H9 (cell line): ENCODE results near the gene NVL. TPM values are rescaled to one million over a fixed set of nuclear protein-coding genes. Genes with fewer than 3 reads are reported as not detected.

Source experiments
- DNase-seq: peaks from one replicate; pipeline ENCODE4 v3.0.0-alpha.2; 2017
- H2AFZ ChIP-seq: one replicate; pipeline ENCODE4 v1.6.1; 2013; ENCODE audit warnings: mild to moderate bottlenecking, low read length, control low read depth, moderate library complexity
- H2AK5ac ChIP-seq: 2 replicates; pipeline ENCODE4 v1.6.1; 2013; ENCODE audit warnings: low read length, control low read depth, mixed read lengths; ENCODE audit not compliant: insufficient read length
- H2BK120ac ChIP-seq: one replicate; pipeline ENCODE4 v1.6.1; 2013; ENCODE audit warnings: low read depth, mild to moderate bottlenecking, low read length, control low read depth, inconsistent platforms; ENCODE audit not compliant: poor library complexity, severe bottlenecking
- H2BK12ac ChIP-seq: 2 replicates; pipeline ENCODE4 v1.6.1; 2013; ENCODE audit warnings: low read length, control low read depth, mixed read lengths, low read depth; ENCODE audit not compliant: insufficient read length
- H2BK15ac ChIP-seq: 2 replicates; pipeline ENCODE4 v1.6.1; 2013; ENCODE audit warnings: low read depth, low read length, control low read depth
- H2BK20ac ChIP-seq: one replicate; pipeline ENCODE4 v1.6.1; 2013; ENCODE audit warnings: low read depth, mild to moderate bottlenecking, low read length, control low read depth, inconsistent platforms; ENCODE audit not compliant: poor library complexity, severe bottlenecking
- H2BK5ac ChIP-seq: 2 replicates; pipeline ENCODE4 v1.6.1; 2013; ENCODE audit warnings: low read length, control low read depth, mixed read lengths; ENCODE audit not compliant: insufficient read length
- H3K14ac ChIP-seq: 2 replicates; pipeline ENCODE4 v1.6.1; 2013; ENCODE audit warnings: low read length, control low read depth; ENCODE audit not compliant: insufficient read depth
- H3K18ac ChIP-seq: 2 replicates; pipeline ENCODE4 v1.6.1; 2013; ENCODE audit warnings: low read depth, mild to moderate bottlenecking, mixed read lengths, low read length, control low read depth; ENCODE audit not compliant: insufficient read length
- H3K23ac ChIP-seq: 2 replicates; pipeline ENCODE4 v1.6.1; 2013; ENCODE audit warnings: low read length, control low read depth, mixed read lengths, low read depth; ENCODE audit not compliant: insufficient read length
- H3K23me2 ChIP-seq: 2 replicates; pipeline ENCODE4 v1.6.1; 2013; ENCODE audit warnings: low read depth, mild to moderate bottlenecking, mixed read lengths, low read length, control low read depth; ENCODE audit not compliant: insufficient read length, poor library complexity, severe bottlenecking
- H3K27ac ChIP-seq: 2 replicates; pipeline ENCODE4 v1.5.1; 2013; ENCODE audit warnings: low read length, control low read depth, mixed read lengths, low read depth; ENCODE audit not compliant: insufficient read length
- H3K27me3 ChIP-seq: 2 replicates; pipeline ENCODE4 v1.6.1; 2013; ENCODE audit warnings: low read length, control low read depth, inconsistent platforms; ENCODE audit not compliant: insufficient read depth
- H3K4ac ChIP-seq: 2 replicates; pipeline ENCODE4 v1.6.1; 2013; ENCODE audit warnings: low read depth, mild to moderate bottlenecking, control low read depth, inconsistent platforms, low read length, moderate library complexity
- H3K4me1 ChIP-seq: 2 replicates; pipeline ENCODE4 v1.6.1; 2013; ENCODE audit warnings: low read length, control low read depth, inconsistent platforms; ENCODE audit not compliant: insufficient read depth
- H3K4me2 ChIP-seq: 2 replicates; pipeline ENCODE4 v1.6.1; 2013; ENCODE audit warnings: low read length, control low read depth, mixed read lengths; ENCODE audit not compliant: insufficient read length, insufficient read depth
- H3K56ac ChIP-seq: 2 replicates; pipeline ENCODE4 v1.6.1; 2013; ENCODE audit warnings: low read depth, mild to moderate bottlenecking, mixed read lengths, low read length, control low read depth; ENCODE audit not compliant: insufficient read length
- H3K79me1 ChIP-seq: 2 replicates; pipeline ENCODE4 v1.6.1; 2013; ENCODE audit warnings: low read depth, mild to moderate bottlenecking, moderate library complexity, low read length, control low read depth, inconsistent platforms; ENCODE audit not compliant: insufficient read depth, poor library complexity, severe bottlenecking
- H3K79me2 ChIP-seq: 2 replicates; pipeline ENCODE4 v1.6.1; 2013; ENCODE audit warnings: low read length, control low read depth, inconsistent platforms; ENCODE audit not compliant: insufficient read depth
- H3K9ac ChIP-seq: 2 replicates; pipeline ENCODE4 v1.6.1; 2013; ENCODE audit warnings: low read length, control low read depth, mixed read lengths; ENCODE audit not compliant: insufficient read length; ENCODE audit errors: extremely low read depth
- H3K9me3 ChIP-seq: one replicate; pipeline ENCODE4 v1.6.1; 2013; ENCODE audit warnings: low read depth, low read length, inconsistent platforms; ENCODE audit not compliant: control insufficient read depth
- H3T11ph ChIP-seq: one replicate; pipeline ENCODE4 v1.6.1; 2013; ENCODE audit warnings: mild to moderate bottlenecking, low read length, control low read depth, inconsistent platforms
- H4K20me1 ChIP-seq: one replicate; pipeline ENCODE4 v1.6.1; 2013; ENCODE audit not compliant: control insufficient read depth, insufficient read length, insufficient read depth
- H4K5ac ChIP-seq: 2 replicates; pipeline ENCODE4 v1.6.1; 2013; ENCODE audit warnings: low read depth, mild to moderate bottlenecking, mixed read lengths, low read length, control low read depth; ENCODE audit not compliant: insufficient read length
- H4K8ac ChIP-seq: replicated peaks from 2 replicates; pipeline ENCODE4 v1.6.1; 2013; ENCODE audit warnings: low read length, control low read depth, mixed read lengths, low read depth; ENCODE audit not compliant: insufficient read length
- H4K91ac ChIP-seq: 2 replicates; pipeline ENCODE4 v1.6.1; 2013; ENCODE audit warnings: low read depth, mild to moderate bottlenecking, moderate library complexity, mixed read lengths, low read length, control low read depth; ENCODE audit not compliant: insufficient read length
- H3K27ac Mint-ChIP-seq, 3 experiments: 2 replicates in 2 of 3; 3 replicates in 1 of 3; pipeline ENCODE4 v1.8.0; 2020 to 2021; ENCODE audit warnings: mixed read lengths in 3 of 3, mild to moderate bottlenecking in 1 of 3, moderate library complexity in 1 of 3
- H3K27me3 Mint-ChIP-seq: 2 replicates; pipeline ENCODE4 v1.8.0; 2021; ENCODE audit warnings: low read depth, mild to moderate bottlenecking, moderate library complexity, mixed read lengths
- H3K36me3 Mint-ChIP-seq, 3 experiments: 2 replicates in 2 of 3; 3 replicates in 1 of 3; pipeline ENCODE4 v1.8.0; 2020 to 2021; ENCODE audit warnings: low read depth in 3 of 3, mixed read lengths in 3 of 3; ENCODE audit not compliant: insufficient read depth in 1 of 3
- H3K4me1 Mint-ChIP-seq, 2 experiments: 2 replicates each; pipeline ENCODE4 v1.8.0; 2020; ENCODE audit warnings: mixed read lengths in 2 of 2
- H3K4me3 Mint-ChIP-seq, 2 experiments: 2 replicates in 1 of 2; 3 replicates in 1 of 2; pipeline ENCODE4 v1.8.0; 2020 to 2021; ENCODE audit warnings: mild to moderate bottlenecking in 2 of 2, mixed read lengths in 2 of 2, moderate library complexity in 1 of 2
- H3K9me3 Mint-ChIP-seq, 2 experiments: 2 replicates in 1 of 2; 3 replicates in 1 of 2; pipeline ENCODE4 v1.8.0; 2020; ENCODE audit warnings: mild to moderate bottlenecking in 2 of 2, mixed read lengths in 2 of 2, moderate library complexity in 1 of 2
- WGBS: extraction: QIAGEN DNeasy Blood & Tissue Kit; methylation state at CpG from one replicate; pipeline ENCODE4 v1.1.7; 2013; ENCODE audit warnings: missing lambda C conversion rate, low lambda C conversion rate, mixed read lengths; ENCODE audit not compliant: insufficient read length; ENCODE audit errors: extremely low coverage; 5-methylcytosine and 5-hydroxymethylcytosine counted together
- total RNA-seq: library from RNA; stranded (reverse); gene quantifications from 2 replicates; pipeline ENCODE4 v1.2.1, GENCODE V29; 2021
- TF ChIP-seq, protein P1 (sequence below): fragments of 200-600 bp; sonication (generic); conservative IDR thresholded peaks from 3 replicates; pipeline ENCODE4 v1.8.0; 2021; ENCODE audit warnings: antibody characterized with exemption, mild to moderate bottlenecking

The NVL gene
- total RNA-seq, 1 experiment from 2014 or later, result 66.9 TPM

DNA sequence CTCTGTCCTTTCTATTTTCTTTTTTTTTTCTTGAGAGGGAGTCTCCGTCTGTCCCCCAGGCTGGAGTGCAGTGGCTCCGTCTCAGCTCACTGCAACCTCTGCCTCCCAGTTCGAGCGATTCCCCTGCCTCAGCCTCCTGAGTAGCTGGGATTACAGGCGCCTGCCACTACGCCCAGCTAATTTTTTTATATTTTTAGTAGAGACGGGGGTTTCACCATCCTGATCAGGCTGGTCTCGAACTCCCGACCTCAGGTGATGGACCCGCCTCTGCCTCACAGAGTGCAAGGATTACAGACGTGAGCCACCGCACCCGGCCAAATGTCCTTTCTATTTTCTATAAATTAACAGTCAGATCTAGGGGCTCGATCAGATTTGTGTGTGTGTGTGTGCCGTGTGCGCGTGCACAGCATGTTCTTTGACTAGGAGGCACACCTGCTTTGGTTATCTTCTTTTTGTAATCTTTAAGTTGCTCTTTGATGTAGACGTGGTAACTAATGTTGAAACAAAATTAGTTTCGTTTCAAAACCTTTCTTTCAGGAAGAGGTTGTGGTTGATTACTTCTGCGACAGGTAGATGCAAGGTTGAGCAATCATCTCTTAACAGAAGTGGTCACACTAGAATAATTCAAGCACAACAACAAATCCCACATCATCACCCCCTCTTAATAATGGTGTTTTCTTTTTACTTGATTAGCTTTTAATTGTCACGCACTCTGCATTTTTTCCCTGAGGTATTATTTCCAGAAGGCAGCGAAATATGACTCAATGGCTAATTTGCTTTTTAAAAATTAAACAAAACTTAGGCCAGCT is 147.7 kb downstream of the NVL start:
- Mint-ChIP-seq H3K4me3 (peak overlapping the region; percentile 73 to 81), H3K27me3 (no peaks in the 10 kb centered on the region; the same call in 1 of the 2 replicates), H3K27ac (peak overlapping the region; percentile 3 to 59 (median 39); a peak in 3 of 7 replicates), H3K9me3 (no peaks in the 10 kb centered on the region; a peak in 1 of 5 replicates), H3K4me1 (peaks cover 25 to 37% of the 10 kb centered on the region in 2 experiments), H3K36me3 (peaks cover 18 to 27% (median 19%) of the 10 kb centered on the region in 3 experiments)
- no peak overlapping the region for H2BK5ac ChIP-seq
- no CpG with 5 or more reads among the region's 22 CpGs for WGBS
- no peaks in the 10 kb centered on the region for H4K20me1 ChIP-seq
- H3K79me1 ChIP-seq, result no peaks in the 10 kb centered on the region
- no peak overlapping the region for H3T11ph ChIP-seq
- H3K9me3 ChIP-seq, result no peaks in the 10 kb centered on the region
- TF ChIP-seq, protein P1, sequence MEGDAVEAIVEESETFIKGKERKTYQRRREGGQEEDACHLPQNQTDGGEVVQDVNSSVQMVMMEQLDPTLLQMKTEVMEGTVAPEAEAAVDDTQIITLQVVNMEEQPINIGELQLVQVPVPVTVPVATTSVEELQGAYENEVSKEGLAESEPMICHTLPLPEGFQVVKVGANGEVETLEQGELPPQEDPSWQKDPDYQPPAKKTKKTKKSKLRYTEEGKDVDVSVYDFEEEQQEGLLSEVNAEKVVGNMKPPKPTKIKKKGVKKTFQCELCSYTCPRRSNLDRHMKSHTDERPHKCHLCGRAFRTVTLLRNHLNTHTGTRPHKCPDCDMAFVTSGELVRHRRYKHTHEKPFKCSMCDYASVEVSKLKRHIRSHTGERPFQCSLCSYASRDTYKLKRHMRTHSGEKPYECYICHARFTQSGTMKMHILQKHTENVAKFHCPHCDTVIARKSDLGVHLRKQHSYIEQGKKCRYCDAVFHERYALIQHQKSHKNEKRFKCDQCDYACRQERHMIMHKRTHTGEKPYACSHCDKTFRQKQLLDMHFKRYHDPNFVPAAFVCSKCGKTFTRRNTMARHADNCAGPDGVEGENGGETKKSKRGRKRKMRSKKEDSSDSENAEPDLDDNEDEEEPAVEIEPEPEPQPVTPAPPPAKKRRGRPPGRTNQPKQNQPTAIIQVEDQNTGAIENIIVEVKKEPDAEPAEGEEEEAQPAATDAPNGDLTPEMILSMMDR, result no peak
- H3K79me2 ChIP-seq, result peaks cover 11% of the 10 kb centered on the region; the same call in 1 of the 2 replicates
- H3K18ac ChIP-seq, result no peak overlapping the region
- no peak overlapping the region for H3K27ac ChIP-seq
- H3K14ac ChIP-seq, result no peak overlapping the region
- no peak overlapping the region for H4K5ac ChIP-seq
- no peak overlapping the region for H2AFZ ChIP-seq
- no peak overlapping the region for H2AK5ac ChIP-seq
- no peak overlapping the region for H2BK20ac ChIP-seq
- no peak overlapping the region for H3K23ac ChIP-seq
- no peak overlapping the region for H2BK12ac ChIP-seq
- H3K4me2 ChIP-seq, result peak overlapping the region; percentile 61
- no peak overlapping the region for H2BK15ac ChIP-seq
- no peak overlapping the region for H3K56ac ChIP-seq
- DNase-seq, result no peak
- no peak overlapping the region for H3K4ac ChIP-seq
- no peaks in the 10 kb centered on the region for H3K4me1 ChIP-seq
- H4K8ac ChIP-seq, result no peak overlapping the region
- H3K23me2 ChIP-seq, result peaks cover 11% of the 10 kb centered on the region
- peak overlapping the region; percentile 13 for H3K9ac ChIP-seq
- no peaks in the 10 kb centered on the region for H3K27me3 ChIP-seq
- no peak overlapping the region for H2BK120ac ChIP-seq
- no peak overlapping the region for H4K91ac ChIP-seq
